Breast epithelium (tissue), 3 donors: ENCODE results near the gene TRPT1.

Source experiments
- CTCF ChIP-seq, 3 donors: fragments of 450-650 bp; IDR thresholded peaks; one replicate each; pipeline ENCODE4 v1.5.1; 2016 to 2017; ENCODE audit warnings: antibody characterized with exemption in 3 of 3, mild to moderate bottlenecking in 3 of 3, moderate library complexity in 3 of 3
- POLR2A ChIP-seq: fragments of 450-650 bp; IDR thresholded peaks from one replicate; pipeline ENCODE4 v1.6.1; 2016; ENCODE audit warnings: antibody characterized with exemption, mild to moderate bottlenecking, moderate library complexity
- POLR2AphosphoS5 ChIP-seq, 3 donors: sonication (generic); formaldehyde crosslinking; IDR thresholded peaks; one replicate each; pipeline ENCODE4 v1.6.1; 2017; ENCODE audit warnings: antibody characterized with exemption in 3 of 3

DNA sequence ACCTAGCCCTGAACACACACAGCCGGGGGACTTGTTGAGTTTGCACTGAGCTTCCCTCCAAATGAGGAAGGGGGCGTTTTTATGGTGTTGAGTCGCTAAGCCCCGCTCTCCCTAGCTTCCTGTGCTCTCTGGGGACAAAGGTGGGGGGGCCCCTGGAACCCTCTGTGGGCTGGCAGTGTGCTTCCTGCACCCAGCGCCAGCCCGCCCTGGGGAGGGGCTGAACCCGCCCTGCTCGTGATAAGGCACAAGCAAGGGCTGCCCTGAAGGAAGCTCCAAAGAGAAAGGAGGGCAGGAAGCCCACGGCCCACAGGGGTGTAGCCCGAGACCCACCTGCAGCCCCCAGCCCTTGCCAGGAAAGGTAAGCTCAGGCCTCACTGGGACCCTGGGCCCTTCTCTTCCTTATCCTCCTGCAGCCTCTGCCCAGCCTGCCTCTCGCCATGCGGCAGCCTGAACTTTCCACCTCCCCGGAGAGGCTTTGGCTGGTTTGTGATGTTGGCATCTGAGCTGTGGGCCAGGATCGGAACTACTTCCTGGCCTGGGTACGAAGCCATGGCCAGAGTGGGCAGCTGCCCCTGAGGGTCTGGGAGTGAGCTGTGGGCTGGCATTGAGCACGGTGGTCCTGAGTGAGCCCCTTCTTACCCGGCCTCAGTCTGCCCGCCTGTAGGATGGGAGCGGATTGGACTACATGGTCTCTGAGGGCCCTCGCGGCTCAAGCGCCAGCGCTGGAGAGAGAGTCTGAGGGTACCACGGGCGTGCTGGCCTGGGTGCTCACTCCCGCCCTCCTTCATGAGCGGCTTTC lies 19.3 kb downstream of the TRPT1 start, which contains the start of gene FERMT3:
- no peak for TF ChIP-seq CTCF (IDR thresholded peaks at IDR 0.05)
- no peak for TF ChIP-seq POLR2AphosphoS5 (IDR thresholded peaks at IDR 0.05)
- TF ChIP-seq POLR2A, result no peak
